NCI-H2227 (cell line): ENCODE results near the gene SEPTIN2.
"Not testable (repeated sequence)": the region's sequence is repeated elsewhere in the genome, so short reads cannot be mapped to it uniquely, and the experiment has no call there.

Experiments used
- DNase-seq: peaks from one replicate; lab custom pipeline; 2025; ENCODE audit not compliant: unreplicated experiment; lab: John Stamatoyannopoulos, UW

Gene SEPTIN2

DNA sequence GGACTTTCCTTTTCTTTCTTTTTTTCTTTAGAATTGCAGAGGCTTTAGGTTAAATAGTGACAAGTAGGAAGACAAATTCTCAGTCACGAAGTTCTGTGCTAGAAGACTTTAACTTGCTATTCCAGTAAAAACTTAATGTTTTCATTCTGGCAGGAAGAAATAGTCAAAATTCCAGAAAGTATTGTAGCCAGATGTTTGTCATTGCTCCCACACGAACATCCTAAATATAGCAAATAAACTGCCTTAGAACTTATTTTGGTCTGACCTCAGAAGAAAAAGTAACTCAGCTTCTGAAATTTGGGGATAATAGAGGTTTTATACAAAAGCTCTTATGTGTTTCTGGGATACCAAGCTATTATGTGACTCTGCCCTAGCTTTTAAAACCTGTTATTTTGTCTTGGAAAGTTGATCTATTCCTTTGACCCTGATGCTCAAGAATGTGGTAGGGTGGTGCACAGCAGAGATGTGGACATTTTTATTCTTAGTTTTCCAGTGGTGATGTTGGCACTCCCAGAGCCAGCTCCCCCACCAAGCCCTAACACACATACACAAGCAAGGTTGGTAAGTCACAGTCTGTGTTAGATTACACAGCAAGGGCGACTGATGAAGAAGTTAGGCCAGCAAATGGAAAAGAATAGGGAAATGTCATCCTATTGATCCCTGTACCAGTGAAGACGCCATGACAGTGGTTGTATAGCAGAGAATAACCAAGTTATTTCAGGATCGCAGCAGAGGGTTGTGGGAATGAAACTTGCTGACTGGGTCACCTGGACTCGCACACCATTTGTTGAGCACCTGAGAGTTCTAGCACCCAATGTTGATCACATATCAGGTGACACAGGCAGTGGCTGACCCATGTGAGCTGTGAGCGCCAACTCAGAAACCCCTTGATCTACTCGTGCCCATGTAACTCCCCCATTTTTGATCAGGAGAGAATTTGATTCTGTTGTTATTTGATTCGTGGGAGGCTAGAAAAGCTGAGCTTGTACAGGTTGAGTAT lies 64.1 kb downstream of the SEPTIN2 start:
- DNase-seq, result no peak

DNA sequence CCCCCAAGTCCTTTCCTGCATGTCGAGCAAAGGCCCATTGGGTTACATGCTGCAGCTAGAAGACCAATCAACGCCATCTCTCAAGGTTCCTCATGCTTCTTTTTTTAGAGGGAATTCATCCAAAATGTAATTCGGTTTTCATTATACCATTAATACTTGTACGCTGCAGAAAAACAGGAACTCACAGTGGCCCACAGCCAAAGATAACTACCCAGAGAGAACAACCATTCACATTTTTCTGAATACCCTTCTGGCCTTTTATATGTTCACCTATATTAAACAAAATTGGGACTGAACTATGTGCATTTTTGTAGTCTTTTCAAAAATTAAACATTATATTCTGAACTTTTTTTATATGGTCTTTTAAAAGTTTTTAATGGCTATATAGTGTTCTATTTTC lies 66.1 kb downstream of the SEPTIN2 start:
- DNase-seq, result no peak

DNA sequence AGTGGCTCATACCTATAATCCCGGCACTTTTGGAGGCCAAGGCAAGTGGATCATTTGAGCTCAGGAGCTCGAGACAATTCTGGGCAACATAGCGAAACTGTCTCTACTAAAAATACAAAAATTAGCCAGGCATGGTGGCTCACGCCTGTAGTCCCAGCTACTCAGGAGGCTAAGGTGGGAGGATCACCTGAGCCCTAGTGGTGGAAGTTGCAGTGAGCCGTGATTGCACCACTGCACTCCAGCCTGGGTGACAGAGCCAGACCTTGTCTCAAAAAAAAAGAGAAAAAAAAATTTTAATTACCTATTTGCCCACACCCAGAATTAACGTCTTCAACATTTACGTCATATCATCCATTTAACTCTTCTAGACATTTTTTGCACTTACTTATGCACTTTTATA lies 69.7 kb downstream of the SEPTIN2 start:
- DNase-seq, result not testable (repeated sequence)

DNA sequence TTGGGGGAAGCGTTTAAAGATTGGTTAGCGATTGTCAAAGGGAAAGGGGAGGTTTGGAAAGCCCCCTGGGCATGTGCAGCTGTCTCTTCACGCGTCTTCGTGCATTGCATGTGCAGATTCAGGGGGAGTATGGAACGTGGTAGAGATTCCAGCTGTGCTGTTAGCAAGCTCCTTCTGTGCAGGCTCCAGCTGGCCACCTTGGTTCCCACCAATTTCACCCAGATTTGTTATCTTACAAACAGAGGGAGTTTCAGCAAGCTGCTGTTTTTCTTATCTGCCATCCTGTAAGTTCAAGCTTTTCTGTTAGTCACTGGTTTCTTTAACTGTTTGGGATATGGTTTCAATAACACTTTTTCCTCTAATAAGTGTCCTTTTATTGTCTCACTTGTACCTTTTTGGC lies 70.8 kb downstream of the SEPTIN2 start:
- no peak for DNase-seq

DNA sequence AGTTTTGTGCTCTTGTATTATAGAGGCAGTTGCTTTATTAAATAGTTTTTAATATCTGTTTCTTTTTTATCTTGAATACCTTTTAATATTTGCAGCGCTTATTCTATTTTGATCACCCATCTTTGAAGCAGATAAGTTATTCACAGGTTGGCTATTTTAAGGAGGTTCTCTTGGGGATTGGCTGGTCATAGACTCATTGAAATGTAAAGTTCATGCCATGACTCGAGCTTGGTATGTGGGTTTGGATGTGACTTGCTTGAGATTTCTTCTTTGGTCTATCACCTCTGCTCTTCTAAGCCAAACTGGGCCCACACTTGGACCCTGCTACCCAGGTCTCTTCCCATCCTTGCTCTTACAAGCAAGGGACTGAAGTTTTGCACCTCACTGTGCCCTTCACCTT lies 74.0 kb downstream of the SEPTIN2 start:
- DNase-seq, result no peak

DNA sequence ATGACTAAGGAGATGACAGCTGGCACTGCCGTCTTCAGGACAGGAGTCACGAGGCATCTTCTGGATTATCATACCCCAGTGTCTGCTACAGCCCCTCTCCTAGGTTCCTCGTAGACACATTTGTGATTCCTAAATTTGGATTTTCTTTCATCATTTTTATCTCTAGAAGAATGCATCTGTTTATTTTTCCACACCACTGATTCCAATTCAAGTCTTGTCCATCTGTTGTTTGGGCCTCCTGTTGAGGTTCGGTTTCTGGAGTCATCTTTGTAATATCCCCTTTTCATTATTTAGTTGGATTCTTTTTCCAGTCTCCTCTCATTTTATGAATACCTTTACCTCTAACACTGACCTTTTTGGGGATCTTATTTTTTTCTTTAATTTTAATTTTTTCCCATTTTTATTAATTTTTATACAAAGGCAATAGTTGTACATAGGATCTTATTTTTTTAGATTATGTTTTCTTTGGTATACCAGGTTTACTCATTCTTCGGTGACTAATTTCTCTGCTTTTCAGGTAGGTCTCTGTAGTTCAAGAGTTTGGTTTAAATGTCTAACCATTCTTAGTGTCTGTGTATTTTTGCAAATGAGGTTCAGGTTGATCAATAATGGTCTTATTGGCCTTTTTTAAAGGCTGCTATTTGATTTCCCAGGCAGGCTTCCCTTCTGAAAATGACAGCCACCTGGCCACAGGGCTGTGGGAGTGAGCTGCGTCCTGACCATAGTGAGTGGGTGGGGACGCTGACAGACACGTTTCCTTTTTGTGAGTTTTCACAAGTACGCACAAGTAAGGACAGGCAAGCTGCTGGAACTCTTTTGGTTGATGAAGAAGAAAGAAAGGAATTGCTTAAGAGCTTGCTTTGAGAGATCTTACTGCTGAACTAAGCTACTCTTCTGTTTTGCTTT lies 74.8 kb downstream of the SEPTIN2 start:
- no peak for DNase-seq

DNA sequence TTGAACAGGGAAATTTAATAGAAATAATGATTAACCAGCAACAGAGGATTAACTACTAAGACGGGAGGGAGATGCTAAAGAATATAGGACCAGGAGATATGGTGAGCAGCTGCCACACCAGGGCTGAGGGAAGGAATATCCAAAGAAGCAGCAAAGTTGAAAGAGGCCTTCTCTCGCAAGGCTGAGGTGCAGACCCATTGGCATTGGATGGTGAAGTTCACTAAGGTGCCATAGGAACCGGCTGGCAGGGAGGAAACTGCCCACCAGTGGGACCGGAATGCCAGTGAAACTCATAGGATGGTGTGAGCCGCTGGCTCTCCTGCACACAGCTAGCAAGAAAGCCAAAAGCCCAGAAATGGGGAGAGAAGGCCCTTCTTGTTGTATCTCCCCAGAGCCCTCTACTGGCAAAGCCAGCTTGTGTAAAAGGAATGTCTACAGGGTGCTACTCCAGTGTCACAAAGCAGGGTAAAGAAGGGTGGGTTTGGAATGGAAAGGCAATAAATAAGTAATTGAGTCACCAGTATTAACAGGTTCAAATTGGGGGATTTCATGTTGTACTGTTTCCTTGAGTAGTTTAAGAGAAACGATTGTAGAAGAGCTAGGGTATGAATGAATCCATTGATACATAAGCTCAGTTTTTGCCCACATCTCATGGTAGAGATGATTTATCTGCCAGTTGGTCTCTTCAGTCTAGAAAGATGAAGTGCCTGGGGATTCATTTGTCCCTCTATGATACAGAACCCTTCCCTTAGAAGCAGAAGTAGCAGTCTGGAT lies 76.4 kb downstream of the SEPTIN2 start:
- DNase-seq, result no peak

DNA sequence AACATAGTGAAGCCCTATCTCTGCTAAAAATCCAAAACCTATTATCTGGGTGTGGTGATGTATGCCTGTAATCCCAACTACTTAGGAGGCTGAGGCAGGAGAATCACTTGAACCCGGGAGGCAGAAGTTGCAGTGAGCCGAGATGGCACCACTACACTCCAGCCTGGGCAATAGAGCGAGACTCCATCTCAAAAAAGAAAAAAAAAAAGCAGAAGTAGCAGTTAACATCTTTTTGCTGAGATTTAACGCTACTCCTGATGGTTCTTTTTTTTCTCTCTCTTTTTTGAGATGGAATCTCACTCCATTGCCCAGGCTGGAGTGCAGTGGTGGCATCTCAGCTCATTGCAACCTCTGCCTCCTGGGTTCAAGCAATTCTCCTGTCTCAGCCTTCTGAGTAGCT lies 77.0 kb downstream of the SEPTIN2 start:
- DNase-seq, result not testable (repeated sequence)

DNA sequence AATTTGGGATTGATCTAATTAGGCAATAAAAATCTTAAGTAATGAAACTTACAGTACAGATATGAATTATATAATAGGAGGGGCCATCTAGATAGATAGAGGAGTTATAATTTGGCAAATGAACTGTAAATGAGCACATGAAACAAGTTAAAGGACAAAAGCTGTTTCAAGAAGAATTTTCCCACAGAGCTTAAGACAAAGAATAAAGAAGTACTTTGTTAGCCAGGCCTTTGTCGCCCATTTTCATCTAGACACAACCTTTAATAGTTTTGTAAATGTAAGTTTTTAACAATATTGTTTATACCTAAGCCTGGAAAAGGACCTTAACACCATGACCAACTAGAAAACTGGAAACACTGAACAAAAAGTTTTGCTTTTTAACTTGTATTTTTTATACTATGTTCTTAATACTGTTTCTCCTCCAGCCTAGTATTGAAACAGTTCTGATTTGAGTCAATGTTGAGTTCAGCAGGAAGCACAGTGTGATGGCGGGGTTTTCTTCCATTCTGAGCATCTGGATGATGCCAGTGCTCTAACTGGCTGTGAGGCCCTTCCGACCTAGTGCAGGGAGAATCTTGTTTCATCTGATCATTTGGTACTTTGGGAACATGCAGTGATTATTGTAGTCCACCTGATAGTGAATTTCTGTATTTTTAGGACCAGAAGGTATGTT lies 77.9 kb downstream of the SEPTIN2 start:
- DNase-seq, result no peak

DNA sequence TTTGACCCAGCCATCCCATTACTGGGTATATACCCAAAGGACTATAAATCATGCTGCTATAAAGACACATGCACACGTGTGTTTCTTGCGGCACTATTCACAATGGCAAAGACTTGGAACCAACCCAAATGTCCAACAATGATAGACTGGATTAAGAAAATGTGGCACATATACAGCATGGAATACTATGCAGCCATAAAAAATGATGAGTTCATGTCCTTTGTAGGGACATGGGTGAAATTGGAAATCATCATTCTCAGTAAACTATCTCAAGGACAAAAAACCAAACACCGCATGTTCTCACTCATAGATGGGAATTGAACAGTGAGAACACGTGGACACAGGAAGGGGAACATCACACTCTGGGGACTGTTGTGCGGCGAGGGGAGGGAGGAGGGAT lies 81.1 kb downstream of the SEPTIN2 start:
- DNase-seq, result not testable (repeated sequence)

DNA sequence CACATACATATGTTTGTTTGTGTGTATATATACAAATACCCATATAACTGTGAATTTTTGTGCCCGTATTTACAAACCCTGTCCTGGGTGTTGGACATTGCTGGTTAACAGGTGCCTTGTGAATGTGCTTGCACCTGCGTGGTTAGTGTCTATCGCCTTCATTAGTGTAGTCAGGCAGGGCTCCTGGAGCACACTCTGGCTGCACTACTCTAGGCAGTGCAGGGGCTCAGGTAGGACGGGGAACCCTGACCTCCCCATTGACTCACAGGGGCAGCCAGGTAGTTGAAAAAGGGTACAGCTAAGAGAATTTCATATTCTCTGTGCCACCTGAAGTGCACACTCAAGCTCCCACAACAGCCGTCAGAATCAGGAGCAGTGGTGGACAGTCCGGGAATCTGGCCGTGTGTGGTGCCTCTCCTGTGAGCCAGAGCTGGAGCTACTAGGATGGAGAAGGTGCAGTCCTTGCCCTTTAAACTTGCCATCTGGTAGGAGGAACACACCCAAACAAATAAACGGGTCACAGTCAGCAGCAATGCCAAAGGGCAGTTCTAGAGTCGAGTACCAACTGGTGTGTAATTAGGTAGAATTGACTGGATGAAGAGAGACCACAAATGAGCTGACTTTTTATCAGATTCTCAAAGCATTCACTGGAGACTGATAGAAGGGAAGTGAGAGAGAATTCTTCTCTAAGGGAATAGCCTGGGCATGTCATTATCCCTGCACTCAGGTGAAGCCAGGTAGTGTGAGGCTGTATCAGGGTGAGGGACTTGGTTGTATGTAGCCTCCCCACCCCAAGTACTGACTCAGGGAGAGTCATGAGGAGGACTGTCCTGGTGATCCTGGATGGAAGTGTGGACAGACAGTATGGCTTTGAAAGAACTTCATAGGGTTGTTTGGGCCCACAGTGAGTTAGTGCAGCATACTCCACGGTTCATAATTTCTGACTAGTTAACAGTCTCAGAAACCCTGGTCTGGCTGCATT lies 84.5 kb downstream of the SEPTIN2 start:
- DNase-seq, result no peak
